HG02970 (cell line): ENCODE measurements around the gene STAMBPL1.

Experiments
- ATAC-seq: cut with Tn5 transposase; IDR thresholded peaks from one replicate; pipeline ENCODE4 v1.9.1; 2021; ENCODE audit warnings: mild to moderate bottlenecking, moderate library complexity, moderate number of reproducible peaks; ENCODE audit not compliant: unreplicated experiment, low FRiP score

STAMBPL1 gene

GRCh38 chr10:88889559-88890337 lies 9.7 kb downstream of the STAMBPL1 start:
- ATAC-seq, result no peak

GRCh38 chr10:88890681-88891381 lies 10.8 kb downstream of the STAMBPL1 start:
- ATAC-seq, result no peak

GRCh38 chr10:88892222-88892967 lies 12.3 kb downstream of the STAMBPL1 start:
- no peak for ATAC-seq

GRCh38 chr10:88893611-88894010 lies 13.6 kb downstream of the STAMBPL1 start:
- no peak for ATAC-seq

- ATAC-seq, result no peak
These were observed 15.2 kb downstream of the STAMBPL1 start for GRCh38 chr10:88895250-88895649.

- ATAC-seq, result no peak
These were observed 16.4 kb downstream of the STAMBPL1 start for GRCh38 chr10:88896372-88896993.

GRCh38 chr10:88896994-88897853 lies 17.2 kb downstream of the STAMBPL1 start:
- ATAC-seq, result no peak

- ATAC-seq, result no peak
These were observed 18.7 kb downstream of the STAMBPL1 start for GRCh38 chr10:88898727-88899126.

GRCh38 chr10:88899886-88900285 lies 19.8 kb downstream of the STAMBPL1 start:
- no peak for ATAC-seq

- ATAC-seq, result peak; percentile 73
These were observed 21.4 kb downstream of the STAMBPL1 start for GRCh38 chr10:88901206-88901983.

- peak; percentile 19 for ATAC-seq
These were observed 22.1 kb downstream of the STAMBPL1 start for GRCh38 chr10:88901984-88902789.

GRCh38 chr10:88903715-88904114 lies 23.7 kb downstream of the STAMBPL1 start:
- no peak for ATAC-seq

- ATAC-seq, result no peak
These were observed 26.9 kb downstream of the STAMBPL1 start for GRCh38 chr10:88906921-88907320.

GRCh38 chr10:88908194-88908593 lies 28.1 kb downstream of the STAMBPL1 start:
- no peak for ATAC-seq

GRCh38 chr10:88911116-88911515 lies 31.1 kb downstream of the STAMBPL1 start:
- no peak for ATAC-seq

GRCh38 chr10:88911851-88912250 lies 31.8 kb downstream of the STAMBPL1 start:
- ATAC-seq, result no peak

- no peak for ATAC-seq
These were observed 33.1 kb downstream of the STAMBPL1 start for GRCh38 chr10:88913127-88913526.

- no peak for ATAC-seq
These were observed 33.7 kb downstream of the STAMBPL1 start for GRCh38 chr10:88913788-88914187.
